ENCODE data around the gene LEFTY1. TPM values are rescaled to one million over a fixed set of nuclear protein-coding genes. Genes with fewer than 3 reads are reported as not detected.
A peak's percentile ranks its signal among the peaks of the same experiment; 100 is the strongest.

LEFTY1 gene
- total RNA-seq, 1 donor from 2014 or later, result 0.28 TPM

GRCh38 chr1:225871359-225872074 lies 17.4 kb downstream of the LEFTY1 start:
- DNase-seq (ENCODE audit: low spot score), result no peak
- Mint-ChIP-seq H3K36me3 (ENCODE audit: low read depth, unreplicated experiment) (peaks cover 29% of the 10 kb centered on the region), H3K27ac (ENCODE audit: unreplicated experiment) (no peak overlapping the region), H3K4me1 (ENCODE audit: unreplicated experiment) (peaks cover 2% of the 10 kb centered on the region), H3K9me3 (ENCODE audit: unreplicated experiment) (no peaks in the 10 kb centered on the region), H3K4me3 (ENCODE audit: unreplicated experiment) (no peak overlapping the region), H3K27me3 (ENCODE audit: unreplicated experiment) (peaks cover 9% of the 10 kb centered on the region)
- no peak for TF ChIP-seq CTCF (IDR thresholded peaks at IDR 0.05; ENCODE audit: unreplicated experiment)

- peaks cover 29% of the 10 kb centered on the region for H3K36me3 Mint-ChIP-seq (ENCODE audit: low read depth, unreplicated experiment)
- H3K27ac Mint-ChIP-seq (ENCODE audit: unreplicated experiment), result peak overlapping the region; percentile 36
- peak overlapping the region; percentile 73 for H3K4me3 Mint-ChIP-seq (ENCODE audit: unreplicated experiment)
These were observed 18.0 kb downstream of the LEFTY1 start for GRCh38 chr1:225870911-225871310.

GRCh38 chr1:225868631-225869330 lies 20.2 kb downstream of the LEFTY1 start:
- H3K4me1 Mint-ChIP-seq (ENCODE audit: unreplicated experiment), result no peaks in the 10 kb centered on the region
- H3K36me3 Mint-ChIP-seq (ENCODE audit: low read depth, unreplicated experiment), result peaks cover 31% of the 10 kb centered on the region
- H3K27ac Mint-ChIP-seq (ENCODE audit: unreplicated experiment), result no peak overlapping the region
- H3K9me3 Mint-ChIP-seq (ENCODE audit: unreplicated experiment), result no peaks in the 10 kb centered on the region
- no peak for DNase-seq (ENCODE audit: low spot score)
- no peak overlapping the region for H3K4me3 Mint-ChIP-seq (ENCODE audit: unreplicated experiment)
- TF ChIP-seq CTCF (IDR thresholded peaks at IDR 0.05; ENCODE audit: unreplicated experiment), result no peak
- peaks cover 1% of the 10 kb centered on the region for H3K27me3 Mint-ChIP-seq (ENCODE audit: unreplicated experiment)

More at GRCh38 chr1:225870911-225871310, 18.0 kb downstream of the LEFTY1 start:
- H3K27me3 Mint-ChIP-seq (ENCODE audit: unreplicated experiment), result peaks cover 7% of the 10 kb centered on the region
- H3K4me1 Mint-ChIP-seq (ENCODE audit: unreplicated experiment), result no peaks in the 10 kb centered on the region
- DNase-seq (ENCODE audit: low spot score), result no peak
- TF ChIP-seq CTCF (IDR thresholded peaks at IDR 0.05; ENCODE audit: unreplicated experiment), result no peak
- H3K9me3 Mint-ChIP-seq (ENCODE audit: unreplicated experiment), result no peaks in the 10 kb centered on the region

GRCh38 chr1:225866981-225867380 lies 22.0 kb downstream of the LEFTY1 start:
- H3K9me3 Mint-ChIP-seq (ENCODE audit: unreplicated experiment), result no peaks in the 10 kb centered on the region
- no peak for DNase-seq (ENCODE audit: low spot score)
- TF ChIP-seq CTCF (IDR thresholded peaks at IDR 0.05; ENCODE audit: unreplicated experiment), result no peak
- peaks cover 3% of the 10 kb centered on the region for H3K27me3 Mint-ChIP-seq (ENCODE audit: unreplicated experiment)
- peaks cover 29% of the 10 kb centered on the region for H3K36me3 Mint-ChIP-seq (ENCODE audit: low read depth, unreplicated experiment)
- H3K4me3 Mint-ChIP-seq (ENCODE audit: unreplicated experiment), result peak overlapping the region; percentile 5
- H3K4me1 Mint-ChIP-seq (ENCODE audit: unreplicated experiment), result no peaks in the 10 kb centered on the region
- no peak overlapping the region for H3K27ac Mint-ChIP-seq (ENCODE audit: unreplicated experiment)

Measured in endothelial cell (in vitro differentiated cells).